IPS DF 4.7 (cell line): ENCODE results near the gene DNAJB8.

Experiments used
- DNase-seq: peaks from one replicate; pipeline ENCODE4 v3.0.0-alpha.2; 2013; ENCODE audit warnings: low spot score; ENCODE audit errors: extremely low read depth

The DNAJB8 gene

GRCh38 chr3:128466840-128467541, at the start of gene DNAJB8:
DNAJB8 (minus strand) TSS chr3:128466890; CDS start chr3:128463245, 3,645 bp downstream.
- DNase-seq = no peak

- no peak for DNase-seq
Observed at GRCh38 chr3:128515967-128516366, 49.3 kb upstream of the DNAJB8 start.

GRCh38 chr3:128508852-128509251, 42.2 kb upstream of the DNAJB8 start:
- DNase-seq = no peak

GRCh38 chr3:128506754-128507153, 40.1 kb upstream of the DNAJB8 start:
- no peak for DNase-seq

GRCh38 chr3:128505771-128506170, 39.1 kb upstream of the DNAJB8 start:
- DNase-seq = no peak

GRCh38 chr3:128504963-128505730, 38.5 kb upstream of the DNAJB8 start:
- no peak for DNase-seq

- DNase-seq = no peak
Observed at GRCh38 chr3:128504533-128504915, 37.8 kb upstream of the DNAJB8 start.

- DNase-seq = no peak
Observed at GRCh38 chr3:128503751-128504532, 37.3 kb upstream of the DNAJB8 start.

- no peak for DNase-seq
Observed at GRCh38 chr3:128503164-128503651, 36.5 kb upstream of the DNAJB8 start.

GRCh38 chr3:128502712-128503111, 36.0 kb upstream of the DNAJB8 start:
- DNase-seq = no peak

GRCh38 chr3:128501431-128501830, 34.7 kb upstream of the DNAJB8 start:
- DNase-seq = no peak

GRCh38 chr3:128500556-128500955, 33.9 kb upstream of the DNAJB8 start:
- DNase-seq = no peak

GRCh38 chr3:128499724-128500275, 33.1 kb upstream of the DNAJB8 start:
- no peak for DNase-seq

- DNase-seq = no peak
Observed at GRCh38 chr3:128498901-128499530, 32.3 kb upstream of the DNAJB8 start.

- no peak for DNase-seq
Observed at GRCh38 chr3:128498127-128498626, 31.5 kb upstream of the DNAJB8 start.

- no peak for DNase-seq
Observed at GRCh38 chr3:128497305-128498126, 30.8 kb upstream of the DNAJB8 start.

GRCh38 chr3:128496602-128497304, 30.1 kb upstream of the DNAJB8 start:
- no peak for DNase-seq

GRCh38 chr3:128496019-128496601, 29.4 kb upstream of the DNAJB8 start:
- no peak for DNase-seq

- DNase-seq = no peak
Observed at GRCh38 chr3:128495435-128495970, 28.8 kb upstream of the DNAJB8 start.
